Globus pallidus (tissue), 1 donor: ENCODE measurements around the gene GAL3ST3.
"Not testable (repeated sequence)": the region's sequence is repeated elsewhere in the genome, so short reads cannot be mapped to it uniquely, and the experiment has no call there.

ENCODE experiments used
- DNase-seq: peaks from one replicate; pipeline ENCODE4 v3.0.0-alpha.2; 2015; ENCODE audit warnings: low spot score

Gene GAL3ST3, protein sequence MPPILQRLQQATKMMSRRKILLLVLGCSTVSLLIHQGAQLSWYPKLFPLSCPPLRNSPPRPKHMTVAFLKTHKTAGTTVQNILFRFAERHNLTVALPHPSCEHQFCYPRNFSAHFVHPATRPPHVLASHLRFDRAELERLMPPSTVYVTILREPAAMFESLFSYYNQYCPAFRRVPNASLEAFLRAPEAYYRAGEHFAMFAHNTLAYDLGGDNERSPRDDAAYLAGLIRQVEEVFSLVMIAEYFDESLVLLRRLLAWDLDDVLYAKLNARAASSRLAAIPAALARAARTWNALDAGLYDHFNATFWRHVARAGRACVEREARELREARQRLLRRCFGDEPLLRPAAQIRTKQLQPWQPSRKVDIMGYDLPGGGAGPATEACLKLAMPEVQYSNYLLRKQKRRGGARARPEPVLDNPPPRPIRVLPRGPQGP

DNA sequence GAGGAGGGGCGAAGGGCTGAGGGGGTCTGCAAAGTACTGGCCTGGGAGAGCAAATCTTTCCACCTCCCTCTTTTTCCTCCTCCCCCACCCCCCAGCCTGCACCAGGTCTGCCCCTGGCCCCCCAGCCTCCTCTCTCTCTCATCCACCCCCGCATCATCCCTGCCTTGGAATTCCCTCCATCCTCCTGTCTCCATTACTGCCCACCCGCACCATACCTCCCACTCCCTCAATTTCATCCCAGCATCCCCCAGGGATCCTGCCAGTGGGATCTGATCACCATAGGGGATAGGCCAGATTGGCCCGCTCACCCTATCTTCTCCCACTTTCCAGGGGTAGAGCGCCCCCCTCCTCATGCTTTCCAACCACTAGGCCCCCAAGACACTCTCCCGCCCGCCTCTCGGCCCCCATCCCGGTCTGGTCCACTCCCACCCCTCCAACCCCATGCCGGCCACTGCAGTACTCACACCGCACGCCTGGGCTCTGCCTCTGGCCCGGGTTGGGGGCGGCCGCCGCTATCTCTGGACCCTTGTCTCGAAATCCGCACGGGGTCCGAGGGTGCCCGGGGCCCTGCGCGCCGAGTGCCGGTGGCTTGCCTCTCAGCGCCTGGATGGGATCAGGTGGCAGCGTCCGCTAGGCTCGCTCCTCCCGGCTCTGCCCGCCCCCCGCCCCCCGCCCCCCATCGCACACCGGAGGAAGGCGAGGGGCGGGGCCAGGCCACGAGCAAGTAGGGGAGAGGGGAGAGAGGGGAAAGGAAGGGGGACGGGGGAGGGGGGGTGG, at the start of gene GAL3ST3:
TSS of gene GAL3ST3 (minus strand) at position 615 of the 777 bp plus-strand sequence. CDS start 3,746 bp downstream, outside the sequence.
- DNase-seq, result no peak

DNA sequence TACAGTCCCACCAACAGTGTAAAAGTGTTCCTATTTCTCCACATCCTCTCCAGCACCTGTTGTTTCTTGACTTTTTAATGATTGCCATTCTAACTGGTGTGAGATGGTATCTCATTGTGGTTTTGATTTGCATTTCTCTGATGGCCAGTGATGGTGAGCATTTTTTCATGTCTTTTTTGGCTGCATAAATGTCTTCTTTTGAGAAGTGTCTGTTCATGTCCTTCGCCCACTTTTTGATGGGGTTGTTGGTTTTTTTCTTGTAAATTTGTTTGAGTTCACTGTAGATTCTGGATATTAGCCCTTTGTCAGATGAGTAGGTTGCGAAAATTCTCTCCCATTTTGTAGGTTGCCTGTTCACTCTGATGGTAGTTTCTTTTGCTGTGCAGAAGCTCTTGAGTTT, 43.2 kb upstream of the GAL3ST3 start:
- not testable (repeated sequence) for DNase-seq

DNA sequence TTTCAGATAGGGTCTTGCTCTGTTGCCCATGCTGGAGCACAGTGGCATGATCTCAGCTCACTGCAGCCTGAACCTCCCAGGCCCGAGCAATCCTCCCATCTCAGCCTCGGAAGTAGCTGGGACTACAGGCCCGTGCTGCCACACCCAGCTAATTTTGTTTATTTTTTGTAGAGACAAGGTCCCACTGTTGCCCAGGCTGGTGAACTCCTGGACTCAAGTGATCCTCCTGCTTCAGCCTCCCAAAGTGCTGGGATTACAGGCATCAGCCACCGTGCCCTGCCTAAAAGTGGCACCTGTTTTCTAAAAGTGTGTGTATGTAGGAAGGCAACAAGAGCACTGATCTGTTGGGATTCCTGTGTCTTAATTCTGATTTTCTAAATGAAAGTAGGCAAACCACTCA, 41.3 kb upstream of the GAL3ST3 start:
- no peak for DNase-seq

DNA sequence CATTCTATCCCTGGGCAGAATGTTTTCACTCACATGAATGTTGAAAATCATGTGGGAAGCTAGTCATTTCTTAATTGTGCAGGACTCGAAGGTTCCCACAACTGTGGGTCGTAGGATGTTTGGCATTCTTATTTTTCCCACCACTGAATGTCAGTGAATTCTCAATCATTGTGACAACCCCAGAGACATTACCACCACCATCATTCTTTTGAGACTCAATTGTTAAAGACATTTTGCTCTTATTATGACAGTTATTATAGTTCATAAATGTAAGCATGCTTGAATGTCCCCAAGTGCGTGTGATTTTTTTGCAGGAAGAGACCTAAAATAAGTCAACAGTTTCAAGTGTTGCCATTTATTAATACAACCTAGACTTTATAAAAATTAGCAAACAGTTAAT, 40.1 kb upstream of the GAL3ST3 start:
- DNase-seq, result no peak

DNA sequence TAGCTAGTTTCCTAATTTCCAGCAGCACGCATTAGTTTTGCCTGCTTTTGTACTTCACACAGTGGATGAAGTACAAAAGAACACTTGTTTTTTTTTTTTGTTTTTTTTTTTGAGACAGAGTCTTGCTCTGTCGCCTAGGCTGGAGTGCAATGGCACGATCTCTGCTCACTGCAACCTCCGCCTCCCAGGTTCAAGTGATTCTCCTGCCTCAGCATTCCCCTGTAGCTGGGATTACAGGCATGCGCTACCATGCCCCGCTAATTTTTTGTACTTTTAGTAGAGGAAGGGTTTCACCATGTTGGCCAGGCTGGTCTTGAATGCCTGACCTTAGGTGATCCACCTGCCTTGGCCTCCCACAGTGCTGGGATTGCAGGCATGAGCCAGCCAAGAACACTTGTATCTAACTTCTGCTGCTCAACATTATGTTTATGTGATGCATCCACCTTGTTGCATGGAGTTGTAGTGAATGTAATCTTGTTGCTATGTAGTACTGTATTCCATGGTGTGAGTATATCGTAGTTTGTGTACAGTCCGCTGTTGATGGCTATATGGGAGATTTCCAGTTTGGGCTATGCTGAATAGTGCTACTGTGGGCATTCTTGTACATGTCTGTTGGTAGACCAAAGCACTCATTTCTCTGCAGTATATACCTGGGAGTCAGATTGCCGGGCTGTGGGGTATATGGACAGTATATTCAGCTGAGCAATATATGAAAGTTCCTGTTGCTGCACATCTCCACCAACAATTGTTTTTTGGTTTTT, 38.4 kb upstream of the GAL3ST3 start:
- no peak for DNase-seq

DNA sequence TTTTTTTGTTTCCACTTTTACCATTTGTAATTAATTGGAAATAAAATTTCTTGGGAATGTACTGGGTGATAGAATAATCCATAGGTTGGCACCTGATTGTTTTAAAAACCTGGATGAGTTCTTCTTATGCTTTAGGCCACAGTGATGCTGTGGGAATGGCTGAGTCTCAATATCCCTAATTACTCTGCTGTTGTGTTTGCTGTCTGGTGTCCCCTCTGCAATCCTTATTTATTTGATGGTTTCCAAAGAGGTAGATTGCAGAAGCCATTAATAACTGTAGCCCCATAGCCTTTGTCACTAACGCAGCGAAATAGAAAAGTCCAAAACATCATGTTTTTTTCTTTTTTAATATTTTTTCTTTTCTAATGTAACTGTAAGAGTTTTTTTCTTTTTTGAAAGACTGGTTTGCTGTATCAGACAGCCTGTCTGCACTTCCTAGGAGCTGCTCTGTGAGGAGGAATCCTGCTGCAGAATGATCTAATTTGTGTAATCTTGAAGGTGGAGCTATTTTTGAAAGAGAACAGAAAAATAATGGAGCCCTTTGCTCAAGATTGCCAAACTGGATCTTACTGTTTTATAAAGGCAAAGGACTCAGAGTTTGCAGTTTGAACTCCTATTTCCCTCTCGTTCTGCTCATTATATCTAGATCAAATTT, 36.0 kb upstream of the GAL3ST3 start:
- DNase-seq, result no peak

DNA sequence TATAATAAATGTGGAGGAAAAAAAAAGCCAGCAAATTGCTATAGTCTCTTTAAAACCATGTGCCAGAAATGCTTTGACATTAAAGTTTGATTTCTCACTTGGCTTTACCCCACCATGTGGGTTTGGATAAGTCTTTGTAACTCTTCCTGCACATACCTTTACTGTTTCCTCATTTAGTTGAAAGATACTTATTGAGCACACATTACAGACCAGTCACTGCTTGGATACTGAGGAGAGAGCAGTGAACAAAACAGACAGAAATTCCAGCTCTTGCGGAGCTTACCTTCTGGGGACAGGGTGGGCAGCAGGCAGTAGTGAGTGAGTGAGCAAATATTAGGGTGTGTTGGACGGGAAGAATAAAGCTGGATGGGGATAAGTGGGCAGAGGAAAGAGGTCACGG, 34.8 kb upstream of the GAL3ST3 start:
- DNase-seq, result no peak

DNA sequence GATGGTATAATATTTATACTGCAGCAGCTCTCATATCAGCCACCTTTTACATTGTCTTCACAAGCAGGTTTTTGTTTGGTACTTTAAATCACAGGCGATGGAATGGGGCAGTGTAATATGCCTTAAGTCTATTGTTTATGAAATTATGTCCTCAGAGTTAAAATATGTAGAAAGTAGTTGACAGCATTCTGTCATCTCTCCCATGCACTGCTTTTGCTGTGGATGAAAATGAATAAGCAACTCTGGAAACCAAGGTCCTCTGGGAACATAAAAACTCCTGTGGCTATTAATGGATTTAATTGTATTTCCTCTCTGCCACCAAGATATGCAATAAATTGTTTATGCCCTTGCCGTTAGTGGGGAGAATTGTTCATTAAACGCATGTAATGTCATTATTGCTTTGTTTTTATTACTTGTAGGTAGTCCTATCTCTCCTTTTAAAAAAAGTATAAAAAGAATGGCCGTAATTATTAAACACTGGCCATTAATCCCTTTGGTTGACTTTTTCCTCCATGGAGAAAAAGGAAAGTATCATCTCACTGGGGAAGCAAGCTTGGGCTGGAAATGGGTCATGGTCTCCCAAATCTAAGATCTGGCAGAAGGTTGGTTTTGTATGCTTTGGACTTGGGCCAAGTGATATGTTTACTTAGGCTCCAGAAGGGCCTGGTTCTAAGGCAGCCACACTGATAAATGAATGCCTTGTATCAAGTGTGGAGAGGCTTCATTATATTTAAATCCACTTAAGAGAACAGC, 34.2 kb upstream of the GAL3ST3 start:
- DNase-seq, result no peak

DNA sequence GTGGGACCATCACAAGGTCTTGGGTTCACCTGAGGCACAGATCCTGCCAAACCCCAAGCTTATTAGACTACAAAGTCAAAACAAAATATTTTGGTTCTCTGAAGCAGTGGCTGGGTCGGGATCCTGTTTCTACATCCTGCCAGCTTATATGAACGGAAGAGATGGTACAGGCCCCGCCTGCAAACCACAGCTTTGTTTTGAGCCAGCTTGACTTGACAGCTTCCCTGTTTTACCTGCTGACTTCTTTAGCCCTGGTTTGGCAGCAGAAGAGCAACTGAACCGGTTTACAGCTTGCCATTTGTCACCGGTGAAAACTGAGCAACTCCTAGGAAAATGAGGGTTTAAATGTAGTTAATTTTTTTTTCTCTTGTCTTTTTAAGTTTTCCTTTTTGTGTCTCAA, 32.5 kb upstream of the GAL3ST3 start:
- DNase-seq, result peak; percentile 40

DNA sequence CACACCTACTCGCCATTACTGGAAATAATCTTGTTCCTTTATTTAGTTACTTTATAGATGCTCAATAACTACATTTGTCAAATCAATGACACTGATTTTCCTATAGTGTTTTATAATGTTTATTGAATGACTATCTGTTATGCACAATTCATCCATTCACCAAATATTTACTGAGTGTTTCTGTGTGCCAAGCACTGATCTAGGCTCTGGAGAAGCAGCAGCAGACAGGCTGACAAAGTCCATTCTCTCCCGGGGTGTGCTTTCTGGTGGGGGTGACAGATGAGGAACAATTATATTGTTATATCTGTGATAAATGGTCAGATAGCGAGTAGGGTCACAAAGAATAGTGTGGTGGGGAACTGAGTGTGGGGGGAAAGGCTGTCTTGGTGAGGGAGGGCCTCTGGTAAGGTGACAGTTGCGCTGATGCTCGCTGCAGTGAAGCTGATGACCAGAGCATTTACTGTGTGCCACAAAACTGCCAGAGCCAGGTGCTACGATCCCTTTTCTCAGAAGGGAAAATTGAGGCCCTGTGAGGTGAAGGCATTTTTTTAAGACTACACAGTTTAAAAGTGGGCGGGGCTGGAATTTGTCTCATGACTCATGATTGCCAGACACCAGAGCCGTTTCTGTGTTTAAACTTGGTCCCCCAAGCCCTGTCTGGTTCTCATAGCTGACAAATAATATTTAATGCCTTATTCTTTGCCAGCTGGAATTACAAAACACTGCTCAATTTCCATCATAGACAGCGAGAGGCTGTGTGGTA, 31.3 kb upstream of the GAL3ST3 start:
- DNase-seq, result no peak

DNA sequence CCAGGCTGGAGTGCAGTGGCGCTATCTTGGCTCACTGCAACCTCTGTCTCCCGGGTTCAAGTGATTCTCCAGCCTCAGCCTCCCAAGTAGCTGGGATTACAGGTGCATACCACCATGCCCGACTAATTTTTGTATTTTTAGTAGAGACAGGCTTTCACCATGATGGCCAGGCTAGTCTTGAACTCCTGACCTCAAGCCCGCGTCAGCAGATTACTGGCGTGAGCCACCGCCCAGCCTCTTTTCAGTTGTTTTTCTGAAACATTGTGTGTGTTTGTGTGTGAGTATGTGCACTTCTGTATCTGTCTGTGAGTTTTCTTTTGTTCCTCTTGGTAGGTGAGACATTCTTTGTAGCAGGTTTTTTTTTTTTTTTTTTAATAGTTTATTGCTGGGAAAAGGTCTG, 30.0 kb upstream of the GAL3ST3 start:
- not testable (repeated sequence) for DNase-seq

DNA sequence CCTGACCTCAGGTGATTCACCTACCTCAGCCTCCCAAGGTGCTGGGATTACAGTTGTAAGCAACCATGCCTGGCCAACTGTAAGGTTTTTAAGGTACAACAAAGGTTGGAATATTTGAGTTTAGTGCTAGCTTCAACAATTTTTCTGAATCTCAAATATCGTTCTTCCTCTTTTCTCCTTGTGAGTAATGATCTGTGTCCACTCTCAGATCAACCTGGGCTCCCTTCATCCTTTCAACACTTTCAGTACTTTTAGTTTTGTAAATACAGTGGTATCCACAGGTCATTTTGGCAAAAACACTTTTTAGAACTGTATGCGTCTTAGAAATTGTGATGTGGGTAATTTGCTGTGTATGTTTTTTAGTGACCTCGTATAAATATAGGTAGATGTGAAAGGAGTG, 29.0 kb upstream of the GAL3ST3 start:
- no peak for DNase-seq

DNA sequence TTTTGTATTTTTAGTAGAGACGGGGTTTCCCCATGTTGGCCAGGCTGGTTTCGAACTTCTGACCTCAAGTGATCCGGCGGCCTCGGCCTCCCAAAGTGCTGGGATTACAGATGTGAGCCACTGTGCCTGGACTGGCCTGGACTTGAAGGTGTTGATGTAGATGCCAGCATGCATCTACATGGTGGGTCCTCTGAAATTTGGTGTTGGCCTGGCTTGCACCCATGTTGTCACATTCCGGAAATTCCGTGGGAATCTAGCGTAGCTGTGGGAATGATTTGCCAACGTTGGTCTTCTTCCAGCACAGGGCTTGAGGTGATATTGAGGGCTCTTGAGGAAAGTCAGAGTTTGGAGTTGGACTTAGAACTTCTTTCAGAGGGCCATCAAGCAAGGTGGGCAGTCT, 27.6 kb upstream of the GAL3ST3 start:
- DNase-seq, result no peak

DNA sequence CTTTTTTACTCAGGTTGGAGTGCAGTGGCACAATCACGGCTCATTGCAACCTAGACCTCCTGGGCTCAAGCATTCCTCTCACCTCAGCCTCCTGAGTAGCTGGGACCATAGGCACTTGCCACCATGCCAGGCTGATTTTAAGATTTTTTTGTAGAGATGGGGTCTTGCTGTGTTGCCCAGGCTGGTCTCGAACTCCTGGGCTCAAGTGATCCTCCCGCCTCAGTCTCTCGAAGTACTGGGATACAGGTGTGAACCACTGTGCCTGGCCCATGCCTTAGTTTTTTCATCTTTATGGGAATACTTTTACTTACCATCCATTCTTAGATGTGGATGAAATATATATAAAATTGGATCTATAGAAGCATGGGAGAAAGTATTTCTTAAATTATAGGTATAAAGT, 26.3 kb upstream of the GAL3ST3 start:
- no peak for DNase-seq

DNA sequence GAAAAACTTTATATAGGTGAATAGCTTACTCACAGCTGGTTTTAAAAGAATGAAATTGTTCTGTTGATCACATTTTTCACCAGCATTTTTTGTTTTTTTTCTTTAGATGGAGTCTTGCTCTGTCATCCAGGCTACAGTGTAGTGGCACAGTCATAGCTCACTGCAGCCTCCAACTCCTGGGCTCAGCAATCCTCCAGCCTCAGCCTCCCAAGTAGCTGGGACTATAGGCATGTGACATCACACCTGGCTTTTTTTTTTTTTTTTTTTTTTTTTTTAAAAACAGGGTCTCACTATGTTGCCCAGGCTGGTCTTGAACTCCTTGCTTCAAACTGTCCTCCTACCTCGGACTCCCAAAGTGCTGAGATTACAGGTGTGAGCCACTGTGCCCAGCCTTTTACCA, 24.7 kb upstream of the GAL3ST3 start:
- DNase-seq, result no peak

DNA sequence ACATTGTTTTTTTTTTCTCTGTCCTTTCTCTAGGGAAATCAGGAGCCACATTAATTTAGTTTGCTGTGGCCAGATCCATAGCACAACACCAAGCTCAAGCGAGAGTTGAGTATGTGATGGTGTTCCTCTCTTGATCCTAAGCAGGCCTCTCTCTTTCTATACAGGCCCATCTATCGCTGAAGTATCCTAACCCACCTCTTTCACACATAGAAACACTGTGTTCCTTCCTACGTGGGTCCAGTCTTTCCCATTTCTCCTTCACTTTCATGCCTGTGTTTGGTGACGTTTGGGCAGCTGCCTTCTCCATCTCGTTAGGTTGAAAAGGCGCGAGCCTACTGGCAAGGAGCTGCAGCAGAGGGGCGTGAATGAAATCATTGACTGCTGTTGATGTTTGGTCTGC, 23.6 kb upstream of the GAL3ST3 start:
- DNase-seq, result no peak

DNA sequence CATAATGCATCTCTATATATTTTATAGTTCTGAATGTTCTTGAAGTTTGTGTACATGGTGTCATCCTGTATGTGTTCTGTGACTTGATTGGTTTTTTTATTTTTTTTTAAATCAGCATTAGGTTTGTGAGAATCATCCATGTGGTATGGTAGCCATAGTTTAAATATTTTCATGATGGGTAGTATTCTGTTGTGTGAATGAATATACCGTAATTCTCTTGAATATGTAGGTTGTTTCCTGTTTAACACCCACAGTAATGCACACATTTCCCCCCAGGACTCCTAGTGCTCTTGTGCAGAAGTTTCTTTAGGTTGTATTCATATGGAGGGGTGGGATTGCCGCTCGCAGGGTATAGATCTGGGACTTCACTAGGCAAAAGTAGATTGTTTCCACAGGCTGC, 23.1 kb upstream of the GAL3ST3 start:
- DNase-seq, result no peak

DNA sequence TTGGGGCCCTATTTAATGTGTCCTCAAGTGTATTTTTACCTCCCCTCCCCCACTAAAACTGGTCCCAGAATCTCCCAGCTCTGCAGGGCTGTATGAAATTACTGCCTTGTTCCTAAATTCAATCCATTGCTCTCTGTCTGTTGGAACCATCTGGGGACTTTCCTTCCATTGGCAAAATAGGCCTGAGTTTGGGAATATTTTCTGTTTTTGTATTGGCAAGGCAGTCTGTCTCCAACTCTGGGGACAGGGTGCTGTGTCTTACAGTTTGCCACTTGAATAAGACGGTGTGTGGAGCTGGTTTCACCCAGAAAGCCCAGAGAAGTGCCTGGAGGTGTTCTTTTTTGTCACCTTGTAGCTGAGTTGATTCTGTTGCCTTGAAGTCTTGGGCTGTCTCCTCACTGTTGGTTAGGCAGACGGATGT, 22.4 kb upstream of the GAL3ST3 start:
- no peak for DNase-seq

DNA sequence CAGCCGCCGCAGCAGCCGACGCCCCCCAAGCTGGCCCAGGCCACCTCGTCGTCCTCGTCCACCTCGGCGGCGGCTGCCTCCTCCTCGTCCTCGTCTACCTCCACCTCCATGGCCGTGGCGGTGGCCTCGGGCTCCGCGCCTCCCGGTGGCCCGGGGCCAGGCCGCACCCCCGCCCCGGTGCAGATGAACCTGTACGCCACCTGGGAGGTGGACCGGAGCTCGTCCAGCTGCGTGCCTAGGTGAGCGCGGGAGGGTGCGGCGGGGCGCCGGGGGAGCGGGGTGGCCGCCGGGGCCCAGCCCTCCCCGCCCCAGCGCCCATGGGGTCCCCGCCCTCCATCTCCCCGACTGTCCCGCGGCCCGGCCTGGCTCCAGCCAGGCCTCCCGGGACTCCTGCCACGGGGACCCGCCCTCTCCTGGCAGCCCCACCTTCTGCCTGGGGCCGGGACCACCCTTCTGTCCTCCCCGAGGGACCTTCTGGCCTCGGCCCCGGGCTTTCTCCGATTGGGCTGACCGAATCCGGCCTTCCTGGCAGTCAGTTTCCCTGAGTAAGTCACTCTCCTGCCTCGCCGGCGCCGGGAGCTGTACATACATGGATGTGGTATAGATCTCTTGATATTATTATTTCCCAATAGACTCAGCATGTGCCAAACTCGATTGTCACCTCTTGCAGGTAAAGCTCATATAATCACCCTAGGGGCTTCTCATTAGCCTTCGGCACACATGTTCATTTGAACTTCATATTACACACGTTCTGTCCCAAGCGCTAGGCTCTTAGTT, 21.8 kb upstream of the GAL3ST3 start:
- no peak for DNase-seq
